ENCODE measurements around the gene IDH3G.
A peak's percentile ranks its signal among the peaks of the same experiment; 100 is the strongest.

The IDH3G gene

DNA sequence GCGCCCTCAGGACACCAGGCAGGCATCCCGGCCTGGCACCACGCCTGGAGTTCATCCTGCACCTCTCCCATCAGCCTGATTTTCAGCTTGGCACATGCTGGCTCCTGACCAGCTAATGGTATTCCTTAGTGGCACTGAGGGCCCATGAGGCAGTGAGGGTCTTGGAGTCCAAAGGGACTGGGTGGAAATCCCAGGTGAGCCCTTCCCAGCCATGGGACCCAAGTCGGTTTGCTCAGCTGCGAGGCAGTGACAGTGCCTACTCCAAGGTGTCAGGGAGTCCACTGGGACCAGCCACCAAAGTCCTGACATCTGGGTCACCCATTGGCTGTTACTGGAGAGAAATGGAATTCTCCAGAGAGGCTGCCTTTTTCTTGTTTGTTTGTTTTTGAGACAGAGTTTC lies 5.2 kb upstream of the IDH3G start:
- Histone ChIP-seq H3K36me3 (ENCODE audit: control insufficient read depth, insufficient read depth, low read length) (peaks cover 38% of the 10 kb centered on the region), H3K4me3 (ENCODE audit: low read depth, low read length) (no peak overlapping the region), H3K9me3 (ENCODE audit: control insufficient read depth, insufficient read depth, low read length) (no peaks in the 10 kb centered on the region), H3K27me3 (ENCODE audit: control insufficient read depth, insufficient read depth, low read length) (no peaks in the 10 kb centered on the region), H3K4me1 (ENCODE audit: control insufficient read depth, insufficient read depth, low read length) (no peaks in the 10 kb centered on the region), H3K9ac (ENCODE audit: low read depth, low read length) (no peak overlapping the region)

DNA sequence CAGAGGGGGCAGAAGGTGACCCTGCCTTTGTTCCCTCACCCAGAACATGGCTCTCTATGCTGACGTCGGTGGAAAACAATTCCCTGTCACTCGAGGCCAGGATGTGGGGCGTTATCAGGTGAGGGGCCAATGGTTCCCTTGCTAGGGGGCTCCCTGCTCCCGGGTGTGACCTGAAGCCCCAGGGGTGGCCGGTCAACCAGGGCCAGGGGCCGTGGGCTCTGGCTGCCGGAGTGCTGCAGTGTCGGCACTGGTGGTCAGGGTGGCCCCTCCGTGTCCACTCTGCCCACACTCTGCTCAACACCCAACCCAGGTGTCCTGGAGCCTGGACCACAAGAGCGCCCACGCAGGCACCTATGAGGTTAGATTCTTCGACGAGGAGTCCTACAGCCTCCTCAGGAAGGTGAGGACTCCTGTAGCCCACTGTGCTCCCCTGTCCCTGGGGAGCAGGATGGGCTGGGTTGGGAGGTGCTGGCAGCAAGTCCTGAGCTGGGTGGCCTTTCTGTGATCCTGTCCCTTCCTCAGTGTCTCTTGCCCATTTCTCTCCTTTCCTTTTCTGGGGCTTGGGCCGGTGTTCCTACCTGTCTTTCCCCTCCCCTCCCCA lies 3.3 kb upstream of the IDH3G start:
- peaks cover 3% of the 10 kb centered on the region for H3K9me3 ChIP-seq (ENCODE audit: control insufficient read depth, insufficient read depth, low read length)
- H3K9ac ChIP-seq (ENCODE audit: low read depth, low read length), result no peak overlapping the region
- H3K27me3 ChIP-seq (ENCODE audit: control insufficient read depth, insufficient read depth, low read length), result no peaks in the 10 kb centered on the region
- peaks cover 25% of the 10 kb centered on the region for H3K36me3 ChIP-seq (ENCODE audit: control insufficient read depth, insufficient read depth, low read length)
- H3K4me3 ChIP-seq (ENCODE audit: low read depth, low read length), result no peak overlapping the region
- no peaks in the 10 kb centered on the region for H3K4me1 ChIP-seq (ENCODE audit: control insufficient read depth, insufficient read depth, low read length)

DNA sequence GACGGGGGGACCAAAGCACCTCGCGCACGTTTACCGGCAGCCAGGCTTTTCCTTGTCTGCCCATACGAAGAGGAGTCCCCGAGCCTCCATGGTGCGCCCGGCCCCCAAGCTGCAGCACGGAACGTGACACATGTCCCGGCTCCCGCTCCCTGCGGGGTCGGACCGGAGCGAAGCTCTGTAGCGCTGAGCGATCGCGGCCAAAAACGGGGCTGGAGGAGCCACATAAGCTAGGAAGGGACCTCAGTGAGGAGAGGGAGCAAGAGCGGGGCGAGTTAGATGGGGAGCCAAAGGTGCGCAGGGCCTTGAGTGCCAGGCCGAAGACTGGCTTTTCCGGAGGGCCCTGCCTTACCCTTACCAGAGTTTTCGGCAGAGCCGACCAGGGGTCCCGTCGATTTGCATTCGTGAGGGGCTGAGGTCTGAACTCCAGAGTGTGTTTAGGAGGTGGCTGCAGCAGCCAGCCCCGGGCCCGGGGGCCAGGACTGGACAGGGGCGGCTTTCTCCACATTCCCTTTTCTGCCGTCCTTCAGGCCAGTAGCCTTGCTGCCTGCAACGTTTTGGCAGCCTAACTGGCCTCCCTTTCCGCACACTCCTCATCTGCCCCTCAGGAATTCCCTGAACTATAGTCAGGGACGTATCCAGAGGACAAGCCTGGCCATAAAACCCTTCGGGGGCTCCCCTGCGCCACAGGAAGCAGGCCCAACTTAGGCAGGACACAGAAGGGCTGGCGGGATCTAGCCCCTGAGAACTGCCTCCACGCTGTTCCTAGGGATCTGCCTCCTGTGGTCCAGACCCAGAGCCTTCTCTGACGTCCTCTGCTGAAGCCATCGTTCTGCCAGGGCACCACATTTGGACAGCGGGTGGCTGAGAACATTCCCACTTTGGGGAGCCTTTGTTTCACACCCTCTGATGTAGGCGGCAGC lies 982 bp upstream of the IDH3G start:
- H3K9me3 ChIP-seq (ENCODE audit: control insufficient read depth, insufficient read depth, low read length), result peaks cover 6% of the 10 kb centered on the region
- H3K4me1 ChIP-seq (ENCODE audit: control insufficient read depth, insufficient read depth, low read length), result no peaks in the 10 kb centered on the region
- H3K9ac ChIP-seq (ENCODE audit: low read depth, low read length), result peak overlapping the region; percentile 60
- H3K36me3 ChIP-seq (ENCODE audit: control insufficient read depth, insufficient read depth, low read length), result peaks cover 28% of the 10 kb centered on the region
- peak overlapping the region; percentile 70 for H3K4me3 ChIP-seq (ENCODE audit: low read depth, low read length)
- no peaks in the 10 kb centered on the region for H3K27me3 ChIP-seq (ENCODE audit: control insufficient read depth, insufficient read depth, low read length)

DNA sequence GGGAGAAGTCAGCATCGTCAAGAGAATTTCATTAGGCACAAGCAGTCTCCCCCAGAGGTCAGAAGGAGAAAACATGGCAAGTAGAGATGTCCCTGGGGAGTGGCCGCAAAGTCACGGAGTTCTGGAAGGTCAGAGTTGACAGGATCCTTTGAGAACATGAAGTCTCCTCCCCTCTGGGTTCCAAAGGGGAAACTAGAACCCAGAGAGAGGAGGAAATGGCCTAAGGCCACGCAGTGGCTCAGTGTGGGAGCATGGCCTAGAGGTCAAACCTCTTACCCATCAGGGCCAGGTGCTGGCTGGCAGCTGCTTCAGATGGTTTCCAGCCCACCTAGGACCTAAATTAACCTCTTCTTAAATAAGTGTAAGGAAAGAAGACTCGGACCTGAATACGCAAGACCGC lies 884 bp downstream of the IDH3G start:
- peaks cover 34% of the 10 kb centered on the region for H3K36me3 ChIP-seq (ENCODE audit: control insufficient read depth, insufficient read depth, low read length)
- peak overlapping the region; percentile 71 for H3K4me3 ChIP-seq (ENCODE audit: low read depth, low read length)
- peak overlapping the region; percentile 54 for H3K9ac ChIP-seq (ENCODE audit: low read depth, low read length)
- H3K9me3 ChIP-seq (ENCODE audit: control insufficient read depth, insufficient read depth, low read length), result peaks cover 6% of the 10 kb centered on the region
- H3K27me3 ChIP-seq (ENCODE audit: control insufficient read depth, insufficient read depth, low read length), result no peaks in the 10 kb centered on the region
- H3K4me1 ChIP-seq (ENCODE audit: control insufficient read depth, insufficient read depth, low read length), result no peaks in the 10 kb centered on the region

DNA sequence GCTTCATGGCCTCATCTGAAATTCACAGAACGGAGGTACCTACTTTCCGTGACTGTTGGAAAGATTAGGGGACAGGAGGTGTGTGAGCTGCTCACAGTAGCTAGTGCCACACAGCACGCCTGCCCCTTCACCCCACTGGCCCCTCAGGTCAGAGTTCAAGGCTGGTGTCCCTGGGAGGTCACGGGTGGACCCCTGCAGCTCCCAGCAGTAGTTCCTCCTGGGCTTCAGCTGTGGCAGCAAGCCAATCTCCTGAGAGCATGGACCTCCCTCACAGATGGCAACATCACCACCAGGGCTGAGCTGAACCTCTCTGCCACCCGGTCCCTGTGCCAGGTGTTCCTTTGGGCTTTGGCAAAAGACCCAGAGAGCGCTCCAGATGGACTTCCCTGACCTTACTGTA lies 1.8 kb downstream of the IDH3G start:
- Histone ChIP-seq H3K9me3 (ENCODE audit: control insufficient read depth, insufficient read depth, low read length) (peaks cover 7% of the 10 kb centered on the region), H3K4me3 (ENCODE audit: low read depth, low read length) (no peak overlapping the region), H3K4me1 (ENCODE audit: control insufficient read depth, insufficient read depth, low read length) (no peaks in the 10 kb centered on the region), H3K36me3 (ENCODE audit: control insufficient read depth, insufficient read depth, low read length) (peaks cover 27% of the 10 kb centered on the region), H3K27me3 (ENCODE audit: control insufficient read depth, insufficient read depth, low read length) (no peaks in the 10 kb centered on the region), H3K9ac (ENCODE audit: low read depth, low read length) (peak overlapping the region; percentile 5)

DNA sequence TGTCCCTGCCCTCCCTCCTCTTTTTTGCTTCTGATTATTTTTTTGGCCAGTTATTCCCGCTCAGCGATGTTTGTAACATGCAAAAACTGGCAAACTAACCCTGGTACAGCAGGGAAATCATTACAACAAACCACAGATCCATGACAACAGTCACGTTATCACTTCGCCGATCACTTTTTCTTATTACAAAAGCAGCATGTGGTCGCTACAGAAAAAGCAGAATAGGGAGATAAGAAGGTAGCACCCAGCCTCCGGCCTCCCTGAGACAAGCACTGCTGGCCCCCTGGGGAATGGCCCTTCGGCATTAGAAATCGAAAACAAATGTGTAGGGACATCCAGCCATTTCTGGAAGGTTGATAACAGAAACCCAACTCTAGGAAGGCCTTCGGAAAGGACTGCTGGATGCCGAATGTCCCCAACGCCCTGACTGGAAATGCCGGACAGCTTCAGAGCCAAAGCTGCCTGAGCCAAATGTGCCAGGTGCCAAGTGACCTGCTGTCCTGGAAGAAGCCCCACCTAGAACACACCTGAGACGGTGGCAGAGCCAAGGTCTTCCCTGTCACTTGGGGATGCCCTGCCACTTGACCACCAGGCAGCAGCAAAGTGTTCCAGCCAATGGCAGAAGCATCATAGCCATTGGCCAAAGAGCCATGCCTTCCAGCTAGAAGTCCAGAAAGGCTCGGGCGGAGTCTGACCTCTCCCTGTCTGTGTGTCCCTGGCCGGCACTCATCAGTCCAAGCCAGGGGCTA lies 2.9 kb downstream of the IDH3G start:
- Histone ChIP-seq H3K9me3 (ENCODE audit: control insufficient read depth, insufficient read depth, low read length) (peaks cover 10% of the 10 kb centered on the region), H3K4me3 (ENCODE audit: low read depth, low read length) (no peak overlapping the region), H3K36me3 (ENCODE audit: control insufficient read depth, insufficient read depth, low read length) (peaks cover 19% of the 10 kb centered on the region), H3K27me3 (ENCODE audit: control insufficient read depth, insufficient read depth, low read length) (no peaks in the 10 kb centered on the region), H3K9ac (ENCODE audit: low read depth, low read length) (no peak overlapping the region), H3K4me1 (ENCODE audit: control insufficient read depth, insufficient read depth, low read length) (no peaks in the 10 kb centered on the region)

DNA sequence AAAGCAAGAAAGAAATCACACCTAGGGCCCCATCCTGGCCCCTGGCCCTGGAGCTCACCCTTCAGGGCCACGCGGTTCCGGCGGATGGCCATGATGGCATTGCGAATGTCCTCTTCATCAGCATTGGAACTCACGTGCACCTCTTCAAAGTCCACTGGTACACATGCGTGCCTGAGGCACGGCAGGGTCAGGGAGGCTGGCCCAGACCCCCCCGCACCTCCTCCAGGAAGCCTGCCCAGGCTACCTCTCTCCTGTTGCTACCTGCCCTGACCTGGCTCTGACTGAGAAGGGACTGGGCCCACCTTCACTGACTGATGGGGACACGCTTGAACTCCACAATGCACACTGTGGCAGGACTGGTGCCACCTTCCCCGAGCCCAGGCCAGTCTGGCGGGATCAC lies 4.5 kb downstream of the IDH3G start:
- no peaks in the 10 kb centered on the region for H3K27me3 ChIP-seq (ENCODE audit: control insufficient read depth, insufficient read depth, low read length)
- H3K4me3 ChIP-seq (ENCODE audit: low read depth, low read length), result no peak overlapping the region
- H3K9ac ChIP-seq (ENCODE audit: low read depth, low read length), result no peak overlapping the region
- peaks cover 22% of the 10 kb centered on the region for H3K36me3 ChIP-seq (ENCODE audit: control insufficient read depth, insufficient read depth, low read length)
- H3K9me3 ChIP-seq (ENCODE audit: control insufficient read depth, insufficient read depth, low read length), result peaks cover 10% of the 10 kb centered on the region
- H3K4me1 ChIP-seq (ENCODE audit: control insufficient read depth, insufficient read depth, low read length), result no peaks in the 10 kb centered on the region

DNA sequence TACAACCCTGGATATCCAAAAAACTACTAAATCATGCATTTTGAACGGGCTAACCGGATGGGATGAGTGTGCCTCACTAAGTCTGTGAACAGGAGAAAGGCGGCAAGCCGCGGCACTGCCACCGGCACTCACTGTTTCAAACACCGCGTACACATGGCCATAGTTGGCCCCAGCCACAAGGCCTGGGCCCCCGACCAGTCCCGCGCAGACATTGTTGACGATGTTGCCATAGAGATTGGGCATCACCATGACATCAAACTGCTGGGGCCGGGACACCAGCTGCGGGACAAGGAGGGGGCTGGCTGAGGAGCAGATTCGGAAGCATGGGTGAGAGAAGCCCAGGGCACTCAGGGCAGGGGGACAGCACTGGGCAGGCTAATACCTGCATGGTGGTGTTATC lies 7.5 kb downstream of the IDH3G start:
- Histone ChIP-seq H3K36me3 (ENCODE audit: control insufficient read depth, insufficient read depth, low read length) (peaks cover 26% of the 10 kb centered on the region), H3K9me3 (ENCODE audit: control insufficient read depth, insufficient read depth, low read length) (peaks cover 5% of the 10 kb centered on the region), H3K4me3 (ENCODE audit: low read depth, low read length) (no peak overlapping the region), H3K27me3 (ENCODE audit: control insufficient read depth, insufficient read depth, low read length) (no peaks in the 10 kb centered on the region), H3K4me1 (ENCODE audit: control insufficient read depth, insufficient read depth, low read length) (no peaks in the 10 kb centered on the region), H3K9ac (ENCODE audit: low read depth, low read length) (no peak overlapping the region)

DNA sequence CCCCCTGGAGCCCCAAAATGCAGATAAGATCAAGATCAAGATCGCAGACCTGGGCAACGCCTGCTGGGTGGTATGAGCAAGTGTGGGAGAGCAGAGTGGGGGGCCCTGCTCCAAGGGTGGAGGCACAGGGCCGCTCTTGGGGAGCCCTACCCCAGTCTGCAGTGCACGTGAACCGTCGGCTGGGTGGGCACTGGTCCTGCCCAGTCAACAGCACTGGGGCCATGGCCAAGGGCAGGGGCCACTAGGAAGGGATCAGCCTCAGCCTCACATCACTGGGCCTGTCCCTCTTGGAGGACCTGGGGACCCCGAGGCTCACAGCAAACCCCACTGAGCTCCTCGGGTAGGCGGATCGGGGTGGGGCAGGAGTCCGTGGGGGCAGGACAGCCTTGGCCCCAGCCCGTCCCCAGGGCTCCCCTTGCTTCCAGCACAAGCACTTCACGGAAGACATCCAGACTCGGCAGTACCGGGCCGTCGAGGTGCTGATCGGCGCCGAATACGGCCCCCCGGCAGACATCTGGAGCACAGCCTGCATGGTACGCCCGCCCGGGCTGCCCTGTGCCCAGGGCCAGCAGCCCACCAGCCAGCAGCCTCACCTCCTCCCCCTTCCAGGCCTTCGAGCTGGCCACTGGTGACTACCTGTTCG lies 9.7 kb downstream of the IDH3G start:
- Histone ChIP-seq H3K4me3 (ENCODE audit: low read depth, low read length) (no peak overlapping the region), H3K4me1 (ENCODE audit: control insufficient read depth, insufficient read depth, low read length) (no peaks in the 10 kb centered on the region), H3K36me3 (ENCODE audit: control insufficient read depth, insufficient read depth, low read length) (peaks cover 17% of the 10 kb centered on the region), H3K9me3 (ENCODE audit: control insufficient read depth, insufficient read depth, low read length) (peaks cover 5% of the 10 kb centered on the region), H3K27me3 (ENCODE audit: control insufficient read depth, insufficient read depth, low read length) (no peaks in the 10 kb centered on the region), H3K9ac (ENCODE audit: low read depth, low read length) (no peak overlapping the region)

DNA sequence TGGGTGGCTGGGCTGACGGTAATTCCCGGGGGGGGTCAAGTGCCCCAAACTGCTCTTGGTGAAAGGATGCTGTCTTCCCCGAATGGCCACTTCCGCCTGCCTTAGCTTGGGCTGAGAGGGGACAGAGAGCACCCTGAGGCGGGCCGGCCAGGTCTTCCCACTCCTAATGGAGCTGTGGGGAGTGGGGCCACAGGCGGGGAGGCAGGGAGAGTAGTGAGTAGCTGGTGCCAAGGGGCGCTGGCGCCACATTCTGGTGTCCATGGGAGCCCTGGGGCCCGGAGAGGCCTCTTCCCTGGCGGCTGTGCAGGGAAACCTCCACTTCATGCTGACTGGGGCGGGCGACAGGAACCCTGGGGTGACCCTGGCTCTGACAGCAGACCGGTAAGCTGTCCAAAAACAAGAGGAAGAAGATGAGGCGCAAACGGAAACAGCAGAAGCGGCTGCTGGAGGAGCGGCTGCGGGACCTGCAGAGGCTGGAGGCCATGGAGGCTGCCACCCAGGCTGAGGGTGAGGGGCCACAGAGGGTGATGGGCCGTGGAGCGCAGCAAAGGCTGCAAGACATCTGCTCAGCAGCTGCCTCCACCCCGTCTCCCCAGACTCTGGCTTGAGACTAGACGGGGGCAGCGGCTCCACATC lies 10.7 kb downstream of the IDH3G start:
- Histone ChIP-seq H3K36me3 (ENCODE audit: control insufficient read depth, insufficient read depth, low read length) (peaks cover 14% of the 10 kb centered on the region), H3K27me3 (ENCODE audit: control insufficient read depth, insufficient read depth, low read length) (no peaks in the 10 kb centered on the region), H3K9ac (ENCODE audit: low read depth, low read length) (no peak overlapping the region), H3K9me3 (ENCODE audit: control insufficient read depth, insufficient read depth, low read length) (peaks cover 5% of the 10 kb centered on the region), H3K4me3 (ENCODE audit: low read depth, low read length) (no peak overlapping the region), H3K4me1 (ENCODE audit: control insufficient read depth, insufficient read depth, low read length) (no peaks in the 10 kb centered on the region)

DNA sequence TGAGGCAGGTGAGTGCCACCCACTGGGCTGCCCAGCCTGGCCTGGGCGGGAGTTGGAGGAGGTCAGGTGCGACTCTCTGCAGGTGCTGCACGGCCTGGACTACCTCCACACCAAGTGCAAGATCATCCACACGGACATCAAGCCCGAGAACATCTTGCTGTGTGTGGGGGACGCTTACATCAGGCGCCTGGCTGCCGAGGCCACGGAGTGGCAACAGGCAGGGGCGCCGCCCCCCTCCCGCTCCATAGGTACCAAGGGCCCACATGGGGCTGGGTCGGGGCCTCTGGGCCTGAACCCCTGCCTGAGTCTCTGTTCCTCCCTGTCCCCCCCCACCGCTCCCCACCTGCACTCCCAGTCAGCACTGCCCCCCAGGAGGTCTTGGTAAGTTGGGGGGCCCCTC lies 11.3 kb downstream of the IDH3G start:
- Histone ChIP-seq H3K4me3 (ENCODE audit: low read depth, low read length) (no peak overlapping the region), H3K9ac (ENCODE audit: low read depth, low read length) (no peak overlapping the region), H3K9me3 (ENCODE audit: control insufficient read depth, insufficient read depth, low read length) (peaks cover 5% of the 10 kb centered on the region), H3K36me3 (ENCODE audit: control insufficient read depth, insufficient read depth, low read length) (peaks cover 12% of the 10 kb centered on the region), H3K4me1 (ENCODE audit: control insufficient read depth, insufficient read depth, low read length) (no peaks in the 10 kb centered on the region), H3K27me3 (ENCODE audit: control insufficient read depth, insufficient read depth, low read length) (no peaks in the 10 kb centered on the region)
